Aortic smooth muscle cell (primary cell): ENCODE results near the gene WDR18. TPM values are rescaled to one million over a fixed set of nuclear protein-coding genes. Genes with fewer than 3 reads are reported as not detected.

Experiments
- total RNA-seq: library from RNA; depleted of rRNA; stranded (reverse); fragments of >200 nt; gene quantifications from 2 replicates; pipeline ENCODE4 v1.2.3, GENCODE V29; 2014

The WDR18 gene, protein sequence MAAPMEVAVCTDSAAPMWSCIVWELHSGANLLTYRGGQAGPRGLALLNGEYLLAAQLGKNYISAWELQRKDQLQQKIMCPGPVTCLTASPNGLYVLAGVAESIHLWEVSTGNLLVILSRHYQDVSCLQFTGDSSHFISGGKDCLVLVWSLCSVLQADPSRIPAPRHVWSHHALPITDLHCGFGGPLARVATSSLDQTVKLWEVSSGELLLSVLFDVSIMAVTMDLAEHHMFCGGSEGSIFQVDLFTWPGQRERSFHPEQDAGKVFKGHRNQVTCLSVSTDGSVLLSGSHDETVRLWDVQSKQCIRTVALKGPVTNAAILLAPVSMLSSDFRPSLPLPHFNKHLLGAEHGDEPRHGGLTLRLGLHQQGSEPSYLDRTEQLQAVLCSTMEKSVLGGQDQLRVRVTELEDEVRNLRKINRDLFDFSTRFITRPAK
- total RNA-seq, result 36.9 and 49.3 TPM in 2 replicates

DNA sequence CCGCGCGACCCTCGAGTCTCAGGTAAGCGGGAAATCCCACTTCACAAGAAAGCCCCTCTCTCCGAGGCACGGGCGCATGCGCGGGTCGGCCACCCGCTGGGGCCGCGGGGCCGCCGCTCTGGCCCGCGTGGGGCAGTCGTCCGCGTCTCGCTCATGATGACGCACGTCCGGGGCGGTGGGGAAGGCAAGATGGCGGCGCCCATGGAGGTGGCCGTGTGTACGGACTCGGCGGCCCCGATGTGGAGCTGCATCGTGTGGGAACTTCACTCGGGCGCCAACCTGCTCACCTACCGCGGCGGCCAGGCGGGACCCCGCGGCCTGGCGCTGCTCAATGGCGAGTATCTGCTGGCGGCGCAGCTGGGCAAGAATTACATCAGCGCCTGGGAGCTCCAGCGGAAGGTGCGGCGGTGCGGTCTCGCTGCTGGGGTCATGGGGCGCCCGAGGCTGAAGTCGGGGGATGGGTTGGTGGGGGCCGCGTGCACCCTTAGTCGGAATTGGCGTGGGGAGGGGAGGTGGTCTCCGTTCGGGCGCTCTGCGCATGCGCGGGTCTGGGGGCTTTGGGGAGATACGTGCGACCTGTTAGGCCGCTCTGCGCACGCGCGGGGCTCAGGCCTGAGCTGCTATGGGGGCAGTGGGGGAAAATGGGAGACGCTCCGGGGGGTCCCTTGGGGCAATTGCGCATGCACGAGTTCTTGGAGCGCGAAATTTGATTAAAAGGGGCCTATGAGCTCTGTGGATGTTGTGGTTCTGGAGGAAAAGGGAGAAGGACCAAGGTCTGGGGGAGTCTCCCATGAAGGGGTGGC lies at the start of gene WDR18:
Gene WDR18, plus strand, starts transcription at position 181 of the 803 bp plus-strand sequence. Its CDS starts 9 bp downstream, at position 190.

GRCh38 chr19:1000095-1000494 lies 15.9 kb downstream of the WDR18 start, which contains the start of gene GRIN3B:
Gene GRIN3B (plus strand): TSS chr19:1000419. CDS start chr19:1000438, 19 bp downstream.

GRCh38 chr19:1020868-1021425 lies 36.8 kb downstream of the WDR18 start, which contains the start of gene TMEM259:
Gene TMEM259 (minus strand): TSS chr19:1021123. CDS start chr19:1020996, 127 bp downstream.

GRCh38 chr19:1025960-1026782 lies 42.0 kb downstream of the WDR18 start, which contains the start of gene CNN2:
Gene CNN2 (plus strand): TSS chr19:1026608. CDS start chr19:1026662, 54 bp downstream.

DNA sequence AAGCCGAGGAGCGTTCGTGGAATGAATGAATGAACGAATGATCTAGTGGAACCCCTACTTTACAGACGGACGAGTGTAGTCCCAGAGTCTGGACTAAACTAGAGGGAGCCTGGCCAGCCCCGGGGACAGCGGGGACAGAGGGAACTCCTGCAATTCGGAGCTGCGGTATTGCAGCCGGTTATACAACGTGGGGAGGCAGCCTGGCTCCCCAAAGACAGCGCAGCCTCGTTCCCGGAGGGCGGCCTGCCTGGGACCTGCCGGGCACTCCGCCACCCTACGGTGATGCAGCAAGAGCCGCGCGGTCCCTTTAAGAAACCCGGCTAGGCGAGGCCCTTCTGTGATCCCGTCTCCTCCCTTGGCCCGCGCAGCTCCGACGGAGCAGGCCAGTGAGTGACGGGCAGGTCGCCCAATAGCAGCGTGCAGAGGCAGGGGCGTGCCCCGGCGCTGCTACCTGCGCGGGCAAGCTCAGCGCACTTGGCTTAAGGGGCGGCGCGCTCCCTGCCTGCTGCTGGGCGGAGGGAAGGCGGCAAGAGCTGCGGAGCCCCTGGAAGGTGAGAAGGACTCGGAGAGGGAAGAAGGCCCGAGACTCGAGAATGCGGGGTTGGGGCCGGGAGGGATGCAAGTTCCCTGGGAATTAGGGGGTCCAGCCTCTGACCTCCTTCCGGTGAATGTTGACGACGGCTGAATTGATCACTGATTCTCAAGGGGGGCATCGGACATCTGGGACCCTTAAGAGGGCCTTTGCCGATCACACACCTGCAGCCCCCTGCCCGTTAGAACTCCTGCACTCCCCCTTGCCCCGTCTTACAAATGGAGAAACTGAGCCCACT lies 55.7 kb downstream of the WDR18 start, which contains the start of gene ABCA7:
Gene ABCA7, plus strand, starts transcription at position 462 of the 830 bp plus-strand sequence. CDS start 1,255 bp downstream, outside the sequence.

Other genes with a start within 250 kb of the WDR18 start
- gene MISP, start 233.2 kb upstream of the WDR18 start, total RNA-seq, result under 0.01 TPM in 1 of 2 replicates, not detected in the other
- 71.4 and 77.9 TPM in 2 replicates for gene PTBP1, start 186.9 kb upstream of the WDR18 start, total RNA-seq
- not detected in 2 replicates for gene PLPPR3, start 162.4 kb upstream of the WDR18 start, total RNA-seq
- gene AZU1, start 156.5 kb upstream of the WDR18 start, total RNA-seq, result not detected in 2 replicates
- not detected in 2 replicates for gene PRTN3, start 143.3 kb upstream of the WDR18 start, total RNA-seq
- 0.12 and 0.26 TPM in 2 replicates for gene ELANE, start 132.0 kb upstream of the WDR18 start, total RNA-seq
- gene CFD, start 124.7 kb upstream of the WDR18 start, total RNA-seq, result 0.19 and 0.79 TPM in 2 replicates
- 20.1 and 23.5 TPM in 2 replicates for gene MED16, start 91.2 kb upstream of the WDR18 start, total RNA-seq
- not detected in 2 replicates for gene RNU6-9, start 90.9 kb upstream of the WDR18 start, total RNA-seq
- 15.2 and 17.6 TPM in 2 replicates for gene R3HDM4, start 71.1 kb upstream of the WDR18 start, total RNA-seq
- gene KISS1R, start 67.0 kb upstream of the WDR18 start, total RNA-seq, result not detected in 2 replicates
- 6.0 and 6.1 TPM in 2 replicates for gene ARID3A, start 58.3 kb upstream of the WDR18 start, total RNA-seq
- 0.06 TPM in 1 of 2 replicates, not detected in the other for gene GRIN3B, start 16.1 kb downstream of the WDR18 start, total RNA-seq
- 41.5 and 49.9 TPM in 2 replicates for gene TMEM259, start 36.8 kb downstream of the WDR18 start, total RNA-seq
- not detected in 2 replicates for gene RNU6-2, start 37.2 kb downstream of the WDR18 start, total RNA-seq
- gene CNN2, start 42.3 kb downstream of the WDR18 start, total RNA-seq, result 64.7 and 87.6 TPM in 2 replicates
- gene ABCA7, start 55.8 kb downstream of the WDR18 start, total RNA-seq, result 3.7 and 4.2 TPM in 2 replicates
- gene ARHGAP45, start 82.8 kb downstream of the WDR18 start, total RNA-seq, result 1.5 TPM in 2 replicates
- gene POLR2E, start 111.0 kb downstream of the WDR18 start, total RNA-seq, result 88.9 and 116 TPM in 2 replicates
- gene GPX4, start 119.6 kb downstream of the WDR18 start, total RNA-seq, result 349 and 358 TPM in 2 replicates
- gene SBNO2, start 189.9 kb downstream of the WDR18 start, total RNA-seq, result 58.7 and 59.8 TPM in 2 replicates
- 86.9 and 97.9 TPM in 2 replicates for gene STK11, start 221.4 kb downstream of the WDR18 start, total RNA-seq